K562 (cell line): ENCODE data around the gene EMC9. TPM values are rescaled to one million over a fixed set of nuclear protein-coding genes. Genes with fewer than 3 reads are reported as not detected.

Source experiments
- CC2D1A ChIP-seq: fragments of 450-650 bp; IDR thresholded peaks from 2 replicates; pipeline ENCODE4 v1.6.1; 2017; ENCODE audit warnings: mild to moderate bottlenecking
- CHCHD3 ChIP-seq: fragments of 250-450 bp; sonication (Bioruptor Pico); IDR thresholded peaks from 2 replicates; pipeline ENCODE4 v2.1.2; 2022; ENCODE audit warnings: mild to moderate bottlenecking
- JUND ChIP-seq, 2 experiments: IDR thresholded peaks; 2 replicates in 1 of 2; 3 replicates in 1 of 2; pipeline ENCODE4 v1.6.1; 2011; ENCODE audit warnings: borderline replicate concordance in 2 of 2, low read depth in 2 of 2, low read length in 2 of 2, improper control_type of control experiment in 1 of 2, missing biosample characterization in 1 of 2, missing genetic modification characterization in 1 of 2, missing genetic modification reagents in 1 of 2
- MTA2 ChIP-seq: fragments of 450-650 bp; IDR thresholded peaks from 2 replicates; pipeline ENCODE4 v1.6.1; 2016; ENCODE audit warnings: low read depth
- NCOR1 ChIP-seq: fragments of 450-650 bp; IDR thresholded peaks from 2 replicates; pipeline ENCODE4 v1.6.1; 2016; ENCODE audit warnings: mild to moderate bottlenecking, moderate library complexity
- RAD21 ChIP-seq, 2 experiments: fragments of 250-450 bp in 1 of 2; fragments of 450-650 bp in 1 of 2; sonication (Bioruptor Pico) in 1 of 2; formaldehyde crosslinking in 1 of 2; IDR thresholded peaks in 1 of 2; conservative IDR thresholded peaks in 1 of 2; 2 replicates each; pipeline versions ENCODE4 v1.4.0 to v1.8.0; 2020 to 2022; ENCODE audit warnings: mild to moderate bottlenecking in 2 of 2, moderate library complexity in 1 of 2
- RBM34 ChIP-seq: fragments of 200-400 bp; formaldehyde crosslinking; IDR thresholded peaks from 2 replicates; pipeline ENCODE4 v1.6.1; 2018; ENCODE audit warnings: low read length, borderline replicate concordance; ENCODE audit not compliant: insufficient read depth
- SMC3 ChIP-seq: conservative IDR thresholded peaks from 2 replicates; pipeline ENCODE4 v1.6.1; 2011; ENCODE audit warnings: low read depth, low read length, improper control_type of control experiment; ENCODE audit not compliant: insufficient read depth
- polyA plus RNA-seq, 8 experiments: library from polyadenylated mRNA; depleted of rRNA in 4 of 8; stranded (reverse) in 5 of 8; unstranded in 3 of 8; fragments of >200 nt; fragmentation: Nextera tagmentation in 2 of 8; fragmentation: Illumina TruSeq in 1 of 8; extraction: Ambion mirVana in 2 of 8; extraction: Trizol in 1 of 8; gene quantifications; 2 replicates each; pipeline versions ENCODE4 v1.2.1 to v1.2.3, GENCODE V29; 2011 to 2014; ENCODE audit warnings: inconsistent platforms in 1 of 8, missing spikeins in 1 of 8
- total RNA-seq, 7 experiments: library from RNA; depleted of rRNA in 6 of 7; stranded (reverse); fragments of >200 nt in 6 of 7; fragmentation: Illumina TruSeq in 2 of 7; extraction: Trizol in 2 of 7; gene quantifications; 2 replicates each; pipeline versions ENCODE4 v1.2.1 to v1.2.3, GENCODE V29; 2011 to 2021; ENCODE audit warnings: low replicate concordance in 1 of 7
- TF ChIP-seq, protein P1 (sequence below), 2 experiments: fragments of 450-650 bp; IDR thresholded peaks; 2 replicates each; pipeline ENCODE4 v1.6.1; 2018; ENCODE audit warnings: mild to moderate bottlenecking in 2 of 2, low read depth in 1 of 2; ENCODE audit not compliant: partially characterized antibody in 2 of 2
- TF ChIP-seq, protein P2 (sequence below): sonication (generic); formaldehyde crosslinking; IDR thresholded peaks from 2 replicates; pipeline ENCODE4 v1.8.0; 2022; ENCODE audit warnings: mild to moderate bottlenecking, missing genetic modification reagents
- TF ChIP-seq, protein P3 (sequence below): fragments of 150-350 bp; conservative IDR thresholded peaks from 2 replicates; pipeline ENCODE4 v1.6.1; 2014; ENCODE audit warnings: low read length
- TF ChIP-seq, protein P4 (sequence below): sonication (generic); formaldehyde crosslinking; IDR thresholded peaks from 2 replicates; pipeline ENCODE4 v1.8.0; 2022; ENCODE audit warnings: mild to moderate bottlenecking, missing genetic modification reagents

Gene EMC9
- total and polyA plus RNA-seq, 9 of the 15 experiments (the other 6 are each of a cell fraction or from before 2014, with no cell fraction given), result 3.1 to 13.2 (median 7.8) TPM

DNA sequence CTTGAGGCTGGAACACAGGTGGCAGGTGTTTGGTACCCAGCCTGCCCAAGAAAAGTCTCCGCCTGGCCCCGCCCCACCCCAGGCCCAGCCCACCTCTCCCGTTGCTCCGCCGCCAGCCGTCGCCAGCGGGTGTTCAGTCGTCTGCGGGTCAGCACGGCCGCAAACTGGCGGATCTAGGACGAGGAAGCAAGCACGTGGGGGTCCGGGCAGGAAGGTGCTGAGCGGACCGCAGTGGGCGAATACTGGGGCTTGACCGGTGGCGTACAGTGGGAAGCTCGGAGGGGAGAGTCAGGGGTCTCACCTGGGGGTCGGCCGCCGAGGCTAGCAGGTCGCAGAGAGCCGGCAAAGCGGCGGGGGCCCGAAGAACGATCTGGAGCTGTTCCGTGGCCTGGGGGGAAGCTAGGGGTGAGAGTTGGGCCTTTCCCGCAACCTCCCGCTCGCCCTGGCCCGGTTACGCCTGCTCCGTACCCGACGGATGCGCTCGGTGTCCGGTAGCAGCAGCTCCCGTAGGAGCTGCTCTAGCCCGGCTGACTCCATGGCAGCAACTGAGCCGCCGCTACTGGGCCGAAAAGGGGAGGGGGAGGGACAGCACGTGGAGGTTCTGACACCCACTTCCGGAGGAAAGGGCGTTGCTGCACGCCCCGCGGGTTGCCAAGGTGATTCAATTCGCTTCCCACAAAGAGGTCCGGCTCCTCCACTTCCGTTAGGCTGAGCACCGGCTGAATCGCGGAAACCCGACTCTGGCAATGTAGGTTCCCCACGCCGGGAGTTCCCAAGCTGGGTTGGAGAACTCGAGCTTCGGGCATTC is 47.1 kb upstream of the EMC9 start, which contains the start of gene IPO4 (continued):
- TF ChIP-seq MTA2 (no peak), RBM34 (no peak), RAD21 (CRISPR knock-in tag; conservative IDR thresholded peaks at IDR 0.05 in 1 of 2, IDR thresholded peaks at IDR 0.05 in 1 of 2) (peak; percentile 27 to 34; a peak in 1 of 4 replicates), JUND (IDR thresholded peaks at IDR 0.05; ENCODE audit: borderline replicate concordance, low read depth, low read length) (peak; percentile 80), JUND (tag; IDR thresholded peaks at IDR 0.05; ENCODE audit: borderline replicate concordance, low read depth, low read length) (no peak; the same call in 2 of the 3 replicates), NCOR1 (peak; percentile 17; the same call in 1 of the 2 replicates), SMC3 (0 out of 2 replicates have a peak, but pooled peaks have one; percentile 34), CHCHD3 (CRISPR knock-in tag) (no peak), CC2D1A (no peak)
- TF ChIP-seq, protein P1, sequence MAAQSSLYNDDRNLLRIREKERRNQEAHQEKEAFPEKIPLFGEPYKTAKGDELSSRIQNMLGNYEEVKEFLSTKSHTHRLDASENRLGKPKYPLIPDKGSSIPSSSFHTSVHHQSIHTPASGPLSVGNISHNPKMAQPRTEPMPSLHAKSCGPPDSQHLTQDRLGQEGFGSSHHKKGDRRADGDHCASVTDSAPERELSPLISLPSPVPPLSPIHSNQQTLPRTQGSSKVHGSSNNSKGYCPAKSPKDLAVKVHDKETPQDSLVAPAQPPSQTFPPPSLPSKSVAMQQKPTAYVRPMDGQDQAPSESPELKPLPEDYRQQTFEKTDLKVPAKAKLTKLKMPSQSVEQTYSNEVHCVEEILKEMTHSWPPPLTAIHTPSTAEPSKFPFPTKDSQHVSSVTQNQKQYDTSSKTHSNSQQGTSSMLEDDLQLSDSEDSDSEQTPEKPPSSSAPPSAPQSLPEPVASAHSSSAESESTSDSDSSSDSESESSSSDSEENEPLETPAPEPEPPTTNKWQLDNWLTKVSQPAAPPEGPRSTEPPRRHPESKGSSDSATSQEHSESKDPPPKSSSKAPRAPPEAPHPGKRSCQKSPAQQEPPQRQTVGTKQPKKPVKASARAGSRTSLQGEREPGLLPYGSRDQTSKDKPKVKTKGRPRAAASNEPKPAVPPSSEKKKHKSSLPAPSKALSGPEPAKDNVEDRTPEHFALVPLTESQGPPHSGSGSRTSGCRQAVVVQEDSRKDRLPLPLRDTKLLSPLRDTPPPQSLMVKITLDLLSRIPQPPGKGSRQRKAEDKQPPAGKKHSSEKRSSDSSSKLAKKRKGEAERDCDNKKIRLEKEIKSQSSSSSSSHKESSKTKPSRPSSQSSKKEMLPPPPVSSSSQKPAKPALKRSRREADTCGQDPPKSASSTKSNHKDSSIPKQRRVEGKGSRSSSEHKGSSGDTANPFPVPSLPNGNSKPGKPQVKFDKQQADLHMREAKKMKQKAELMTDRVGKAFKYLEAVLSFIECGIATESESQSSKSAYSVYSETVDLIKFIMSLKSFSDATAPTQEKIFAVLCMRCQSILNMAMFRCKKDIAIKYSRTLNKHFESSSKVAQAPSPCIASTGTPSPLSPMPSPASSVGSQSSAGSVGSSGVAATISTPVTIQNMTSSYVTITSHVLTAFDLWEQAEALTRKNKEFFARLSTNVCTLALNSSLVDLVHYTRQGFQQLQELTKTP (IDR thresholded peaks at IDR 0.05; ENCODE audit: low read depth in 1 of 2, partially characterized antibody in 2 of 2), result peak in 1 of 2 experiments; percentile 67
- TF ChIP-seq, protein P2, sequence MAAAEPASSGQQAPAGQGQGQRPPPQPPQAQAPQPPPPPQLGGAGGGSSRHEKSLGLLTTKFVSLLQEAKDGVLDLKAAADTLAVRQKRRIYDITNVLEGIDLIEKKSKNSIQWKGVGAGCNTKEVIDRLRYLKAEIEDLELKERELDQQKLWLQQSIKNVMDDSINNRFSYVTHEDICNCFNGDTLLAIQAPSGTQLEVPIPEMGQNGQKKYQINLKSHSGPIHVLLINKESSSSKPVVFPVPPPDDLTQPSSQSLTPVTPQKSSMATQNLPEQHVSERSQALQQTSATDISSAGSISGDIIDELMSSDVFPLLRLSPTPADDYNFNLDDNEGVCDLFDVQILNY (CRISPR knock-in tag), result no peak
- TF ChIP-seq, protein P3, sequence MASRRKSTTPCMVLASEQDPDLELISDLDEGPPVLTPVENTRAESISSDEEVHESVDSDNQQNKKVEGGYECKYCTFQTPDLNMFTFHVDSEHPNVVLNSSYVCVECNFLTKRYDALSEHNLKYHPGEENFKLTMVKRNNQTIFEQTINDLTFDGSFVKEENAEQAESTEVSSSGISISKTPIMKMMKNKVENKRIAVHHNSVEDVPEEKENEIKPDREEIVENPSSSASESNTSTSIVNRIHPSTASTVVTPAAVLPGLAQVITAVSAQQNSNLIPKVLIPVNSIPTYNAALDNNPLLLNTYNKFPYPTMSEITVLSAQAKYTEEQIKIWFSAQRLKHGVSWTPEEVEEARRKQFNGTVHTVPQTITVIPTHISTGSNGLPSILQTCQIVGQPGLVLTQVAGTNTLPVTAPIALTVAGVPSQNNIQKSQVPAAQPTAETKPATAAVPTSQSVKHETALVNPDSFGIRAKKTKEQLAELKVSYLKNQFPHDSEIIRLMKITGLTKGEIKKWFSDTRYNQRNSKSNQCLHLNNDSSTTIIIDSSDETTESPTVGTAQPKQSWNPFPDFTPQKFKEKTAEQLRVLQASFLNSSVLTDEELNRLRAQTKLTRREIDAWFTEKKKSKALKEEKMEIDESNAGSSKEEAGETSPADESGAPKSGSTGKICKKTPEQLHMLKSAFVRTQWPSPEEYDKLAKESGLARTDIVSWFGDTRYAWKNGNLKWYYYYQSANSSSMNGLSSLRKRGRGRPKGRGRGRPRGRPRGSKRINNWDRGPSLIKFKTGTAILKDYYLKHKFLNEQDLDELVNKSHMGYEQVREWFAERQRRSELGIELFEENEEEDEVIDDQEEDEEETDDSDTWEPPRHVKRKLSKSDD, result peak; percentile 69; the same call in 1 of the 2 replicates
- TF ChIP-seq, protein P4, sequence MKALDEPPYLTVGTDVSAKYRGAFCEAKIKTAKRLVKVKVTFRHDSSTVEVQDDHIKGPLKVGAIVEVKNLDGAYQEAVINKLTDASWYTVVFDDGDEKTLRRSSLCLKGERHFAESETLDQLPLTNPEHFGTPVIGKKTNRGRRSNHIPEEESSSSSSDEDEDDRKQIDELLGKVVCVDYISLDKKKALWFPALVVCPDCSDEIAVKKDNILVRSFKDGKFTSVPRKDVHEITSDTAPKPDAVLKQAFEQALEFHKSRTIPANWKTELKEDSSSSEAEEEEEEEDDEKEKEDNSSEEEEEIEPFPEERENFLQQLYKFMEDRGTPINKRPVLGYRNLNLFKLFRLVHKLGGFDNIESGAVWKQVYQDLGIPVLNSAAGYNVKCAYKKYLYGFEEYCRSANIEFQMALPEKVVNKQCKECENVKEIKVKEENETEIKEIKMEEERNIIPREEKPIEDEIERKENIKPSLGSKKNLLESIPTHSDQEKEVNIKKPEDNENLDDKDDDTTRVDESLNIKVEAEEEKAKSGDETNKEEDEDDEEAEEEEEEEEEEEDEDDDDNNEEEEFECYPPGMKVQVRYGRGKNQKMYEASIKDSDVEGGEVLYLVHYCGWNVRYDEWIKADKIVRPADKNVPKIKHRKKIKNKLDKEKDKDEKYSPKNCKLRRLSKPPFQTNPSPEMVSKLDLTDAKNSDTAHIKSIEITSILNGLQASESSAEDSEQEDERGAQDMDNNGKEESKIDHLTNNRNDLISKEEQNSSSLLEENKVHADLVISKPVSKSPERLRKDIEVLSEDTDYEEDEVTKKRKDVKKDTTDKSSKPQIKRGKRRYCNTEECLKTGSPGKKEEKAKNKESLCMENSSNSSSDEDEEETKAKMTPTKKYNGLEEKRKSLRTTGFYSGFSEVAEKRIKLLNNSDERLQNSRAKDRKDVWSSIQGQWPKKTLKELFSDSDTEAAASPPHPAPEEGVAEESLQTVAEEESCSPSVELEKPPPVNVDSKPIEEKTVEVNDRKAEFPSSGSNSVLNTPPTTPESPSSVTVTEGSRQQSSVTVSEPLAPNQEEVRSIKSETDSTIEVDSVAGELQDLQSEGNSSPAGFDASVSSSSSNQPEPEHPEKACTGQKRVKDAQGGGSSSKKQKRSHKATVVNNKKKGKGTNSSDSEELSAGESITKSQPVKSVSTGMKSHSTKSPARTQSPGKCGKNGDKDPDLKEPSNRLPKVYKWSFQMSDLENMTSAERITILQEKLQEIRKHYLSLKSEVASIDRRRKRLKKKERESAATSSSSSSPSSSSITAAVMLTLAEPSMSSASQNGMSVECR (CRISPR knock-in tag), result peak; percentile 99
